Measurements from ENCODE around the gene DNAJC17.

Gene DNAJC17

GRCh38 chr15:40806672-40807027 is 623 bp downstream of the DNAJC17 start:
- Histone ChIP-seq H3K9ac (ENCODE audit: low read length) (peak overlapping the region; percentile 93), H3K36me3 (ENCODE audit: insufficient read depth, low read length) (peaks cover 8% of the 10 kb centered on the region), H3K4me3 (ENCODE audit: low read depth in 1 of 2, low read length in 2 of 2) (peak overlapping the region; percentile 60 to 100), H3K4me1 (ENCODE audit: insufficient read depth, low read length) (peaks cover 15% of the 10 kb centered on the region), H3K27ac (ENCODE audit: low read depth, low read length) (peak overlapping the region; percentile 90), H3K9me3 (ENCODE audit: low read length) (no peaks in the 10 kb centered on the region), H3K27me3 (ENCODE audit: control insufficient read depth in 1 of 2, insufficient read depth in 2 of 2, low read length in 2 of 2) (no peaks in the 10 kb centered on the region)

- Histone ChIP-seq H3K36me3 (ENCODE audit: insufficient read depth, low read length) (no peaks in the 10 kb centered on the region), H3K27ac (ENCODE audit: low read depth, low read length) (no peak overlapping the region), H3K9ac (ENCODE audit: low read length) (no peak overlapping the region), H3K9me3 (ENCODE audit: low read length) (no peaks in the 10 kb centered on the region), H3K4me3 (ENCODE audit: low read depth in 1 of 2, low read length in 2 of 2) (no peak overlapping the region), H3K27me3 (ENCODE audit: control insufficient read depth in 1 of 2, insufficient read depth in 2 of 2, low read length in 2 of 2) (no peaks in the 10 kb centered on the region), H3K4me1 (ENCODE audit: insufficient read depth, low read length) (peaks cover 14% of the 10 kb centered on the region)
Measured at GRCh38 chr15:40803688-40804087, 3.6 kb downstream of the DNAJC17 start.

- no peak overlapping the region for H3K9ac ChIP-seq (ENCODE audit: low read length)
- H3K27ac ChIP-seq (ENCODE audit: low read depth, low read length): no peak overlapping the region
Measured at GRCh38 chr15:40803076-40803475, 4.2 kb downstream of the DNAJC17 start.

GRCh38 chr15:40799523-40799922 is 7.8 kb downstream of the DNAJC17 start:
- Histone ChIP-seq H3K9ac (ENCODE audit: low read length) (no peak overlapping the region), H3K36me3 (ENCODE audit: insufficient read depth, low read length) (no peaks in the 10 kb centered on the region), H3K27me3 (ENCODE audit: control insufficient read depth in 1 of 2, insufficient read depth in 2 of 2, low read length in 2 of 2) (no peaks in the 10 kb centered on the region), H3K9me3 (ENCODE audit: low read length) (no peaks in the 10 kb centered on the region), H3K4me1 (ENCODE audit: insufficient read depth, low read length) (no peaks in the 10 kb centered on the region), H3K4me3 (ENCODE audit: low read depth in 1 of 2, low read length in 2 of 2) (no peak overlapping the region), H3K27ac (ENCODE audit: low read depth, low read length) (no peak overlapping the region)

More at GRCh38 chr15:40803076-40803475, 4.2 kb downstream of the DNAJC17 start:
- Histone ChIP-seq H3K9me3 (ENCODE audit: low read length) (no peaks in the 10 kb centered on the region), H3K4me3 (ENCODE audit: low read depth in 1 of 2, low read length in 2 of 2) (no peak overlapping the region), H3K27me3 (ENCODE audit: control insufficient read depth in 1 of 2, insufficient read depth in 2 of 2, low read length in 2 of 2) (no peaks in the 10 kb centered on the region), H3K36me3 (ENCODE audit: insufficient read depth, low read length) (no peaks in the 10 kb centered on the region), H3K4me1 (ENCODE audit: insufficient read depth, low read length) (peaks cover 8% of the 10 kb centered on the region)

GRCh38 chr15:40796512-40796911 is 10.8 kb downstream of the DNAJC17 start:
- no peaks in the 10 kb centered on the region for H3K36me3 ChIP-seq (ENCODE audit: insufficient read depth, low read length)
- no peak overlapping the region for H3K4me3 ChIP-seq (ENCODE audit: low read depth in 1 of 2, low read length in 2 of 2)
- H3K27me3 ChIP-seq (ENCODE audit: control insufficient read depth in 1 of 2, insufficient read depth in 2 of 2, low read length in 2 of 2): no peaks in the 10 kb centered on the region
- H3K9me3 ChIP-seq (ENCODE audit: low read length): no peaks in the 10 kb centered on the region
- no peaks in the 10 kb centered on the region for H3K4me1 ChIP-seq (ENCODE audit: insufficient read depth, low read length)
- no peak overlapping the region for H3K9ac ChIP-seq (ENCODE audit: low read length)
- no peak overlapping the region for H3K27ac ChIP-seq (ENCODE audit: low read depth, low read length)

GRCh38 chr15:40796041-40796440 is 11.2 kb downstream of the DNAJC17 start:
- Histone ChIP-seq H3K4me1 (ENCODE audit: insufficient read depth, low read length) (no peaks in the 10 kb centered on the region), H3K27ac (ENCODE audit: low read depth, low read length) (no peak overlapping the region), H3K27me3 (ENCODE audit: control insufficient read depth in 1 of 2, insufficient read depth in 2 of 2, low read length in 2 of 2) (no peaks in the 10 kb centered on the region), H3K9ac (ENCODE audit: low read length) (no peak overlapping the region), H3K36me3 (ENCODE audit: insufficient read depth, low read length) (no peaks in the 10 kb centered on the region), H3K9me3 (ENCODE audit: low read length) (no peaks in the 10 kb centered on the region), H3K4me3 (ENCODE audit: low read depth in 1 of 2, low read length in 2 of 2) (no peak overlapping the region)

- no peak overlapping the region for H3K9ac ChIP-seq (ENCODE audit: low read length)
- no peak overlapping the region for H3K4me3 ChIP-seq (ENCODE audit: low read depth in 1 of 2, low read length in 2 of 2)
- H3K36me3 ChIP-seq (ENCODE audit: insufficient read depth, low read length): no peaks in the 10 kb centered on the region
- no peaks in the 10 kb centered on the region for H3K9me3 ChIP-seq (ENCODE audit: low read length)
- H3K4me1 ChIP-seq (ENCODE audit: insufficient read depth, low read length): no peaks in the 10 kb centered on the region
- no peak overlapping the region for H3K27ac ChIP-seq (ENCODE audit: low read depth, low read length)
- no peaks in the 10 kb centered on the region for H3K27me3 ChIP-seq (ENCODE audit: control insufficient read depth in 1 of 2, insufficient read depth in 2 of 2, low read length in 2 of 2)
Measured at GRCh38 chr15:40793216-40793989, 13.9 kb downstream of the DNAJC17 start.

GRCh38 chr15:40792394-40792793 is 14.9 kb downstream of the DNAJC17 start:
- no peak overlapping the region for H3K9ac ChIP-seq (ENCODE audit: low read length)
- no peak overlapping the region for H3K27ac ChIP-seq (ENCODE audit: low read depth, low read length)
- no peak overlapping the region for H3K4me3 ChIP-seq (ENCODE audit: low read depth in 1 of 2, low read length in 2 of 2)
- no peaks in the 10 kb centered on the region for H3K36me3 ChIP-seq (ENCODE audit: insufficient read depth, low read length)
- no peaks in the 10 kb centered on the region for H3K27me3 ChIP-seq (ENCODE audit: control insufficient read depth in 1 of 2, insufficient read depth in 2 of 2, low read length in 2 of 2)
- peaks cover 3% of the 10 kb centered on the region for H3K4me1 ChIP-seq (ENCODE audit: insufficient read depth, low read length)
- no peaks in the 10 kb centered on the region for H3K9me3 ChIP-seq (ENCODE audit: low read length)

- Histone ChIP-seq H3K9ac (ENCODE audit: low read length) (no peak overlapping the region), H3K9me3 (ENCODE audit: low read length) (no peaks in the 10 kb centered on the region), H3K27ac (ENCODE audit: low read depth, low read length) (no peak overlapping the region), H3K36me3 (ENCODE audit: insufficient read depth, low read length) (no peaks in the 10 kb centered on the region), H3K4me3 (ENCODE audit: low read depth in 1 of 2, low read length in 2 of 2) (no peak overlapping the region), H3K27me3 (ENCODE audit: control insufficient read depth in 1 of 2, insufficient read depth in 2 of 2, low read length in 2 of 2) (no peaks in the 10 kb centered on the region), H3K4me1 (ENCODE audit: insufficient read depth, low read length) (peaks cover 9% of the 10 kb centered on the region)
Measured at GRCh38 chr15:40790718-40791117, 16.6 kb downstream of the DNAJC17 start.

- no peak overlapping the region for H3K4me3 ChIP-seq (ENCODE audit: low read depth in 1 of 2, low read length in 2 of 2)
- H3K27ac ChIP-seq (ENCODE audit: low read depth, low read length): no peak overlapping the region
- H3K9ac ChIP-seq (ENCODE audit: low read length): no peak overlapping the region
- H3K4me1 ChIP-seq (ENCODE audit: insufficient read depth, low read length): peaks cover 9% of the 10 kb centered on the region
- H3K27me3 ChIP-seq (ENCODE audit: control insufficient read depth in 1 of 2, insufficient read depth in 2 of 2, low read length in 2 of 2): no peaks in the 10 kb centered on the region
- no peaks in the 10 kb centered on the region for H3K9me3 ChIP-seq (ENCODE audit: low read length)
- no peaks in the 10 kb centered on the region for H3K36me3 ChIP-seq (ENCODE audit: insufficient read depth, low read length)
Measured at GRCh38 chr15:40789999-40790398, 17.3 kb downstream of the DNAJC17 start.

GRCh38 chr15:40789119-40789518 is 18.2 kb downstream of the DNAJC17 start:
- no peaks in the 10 kb centered on the region for H3K36me3 ChIP-seq (ENCODE audit: insufficient read depth, low read length)
- no peaks in the 10 kb centered on the region for H3K27me3 ChIP-seq (ENCODE audit: control insufficient read depth in 1 of 2, insufficient read depth in 2 of 2, low read length in 2 of 2)
- H3K4me1 ChIP-seq (ENCODE audit: insufficient read depth, low read length): peaks cover 9% of the 10 kb centered on the region
- H3K9me3 ChIP-seq (ENCODE audit: low read length): no peaks in the 10 kb centered on the region
- H3K9ac ChIP-seq (ENCODE audit: low read length): no peak overlapping the region
- no peak overlapping the region for H3K4me3 ChIP-seq (ENCODE audit: low read depth in 1 of 2, low read length in 2 of 2)
- H3K27ac ChIP-seq (ENCODE audit: low read depth, low read length): no peak overlapping the region

- Histone ChIP-seq H3K4me3 (ENCODE audit: low read depth in 1 of 2, low read length in 2 of 2) (no peak overlapping the region), H3K27me3 (ENCODE audit: control insufficient read depth in 1 of 2, insufficient read depth in 2 of 2, low read length in 2 of 2) (no peaks in the 10 kb centered on the region), H3K27ac (ENCODE audit: low read depth, low read length) (no peak overlapping the region), H3K36me3 (ENCODE audit: insufficient read depth, low read length) (no peaks in the 10 kb centered on the region), H3K9me3 (ENCODE audit: low read length) (no peaks in the 10 kb centered on the region), H3K9ac (ENCODE audit: low read length) (no peak overlapping the region), H3K4me1 (ENCODE audit: insufficient read depth, low read length) (peaks cover 9% of the 10 kb centered on the region)
Measured at GRCh38 chr15:40787991-40788390, 19.3 kb downstream of the DNAJC17 start.
